Caco-2 (cell line): ENCODE measurements around the gene EGFR. TPM values are rescaled to one million over a fixed set of nuclear protein-coding genes. Genes with fewer than 3 reads are reported as not detected.

Experiments used
- BruUV-seq: library from RNA; stranded (reverse); fragments of 400-500 nt; replicated peaks from 2 replicates; lab custom pipeline; 2021; lab: Mats Ljungman, UMichigan
- CTCF ChIA-PET: fragments of 300-600 bp; sonication (Branson Sonifier 250); formaldehyde crosslinking; loops from one replicate; lab custom pipeline; 2022; ENCODE audit warnings: antibody characterized with exemption; lab: Charles Lee
- POLR2A ChIA-PET: fragments of 300-600 bp; sonication (Branson Sonifier 250); formaldehyde crosslinking; loops from one replicate; lab custom pipeline; 2022; ENCODE audit warnings: antibody characterized with exemption; lab: Charles Lee
- DNase-seq, 2 experiments: peaks; one replicate each; pipeline versions ENCODE4 v3.0.0 to v3.0.0-alpha.2; 2020 to 2022
- H3K27me3 ChIP-seq: replicated peaks from 2 replicates; pipeline ENCODE4 v1.6.0; 2011; ENCODE audit warnings: low read length; ENCODE audit not compliant: control insufficient read depth, insufficient read depth
- H3K36me3 ChIP-seq: 2 replicates; pipeline ENCODE4 v1.5.1; 2011; ENCODE audit warnings: low read length; ENCODE audit not compliant: control insufficient read depth, insufficient read depth
- H3K4me1 ChIP-seq: fragments of 250-450 bp; sonication (Bioruptor Pico); 2 replicates; pipeline ENCODE4 v1.5.1; 2020; ENCODE audit warnings: mild to moderate bottlenecking
- H3K4me3 ChIP-seq: 2 replicates; pipeline ENCODE4 v1.5.1; 2011; ENCODE audit warnings: low read depth, mild to moderate bottlenecking, control low read depth, low read length
- H3K9me3 ChIP-seq: fragments of 250-450 bp; sonication (Bioruptor Pico); 2 replicates; pipeline ENCODE4 v1.5.1; 2020; ENCODE audit warnings: mild to moderate bottlenecking, moderate library complexity
- H3K27ac Mint-ChIP-seq: one replicate; pipeline ENCODE4 v1.8.0; 2022; ENCODE audit warnings: mixed read lengths; ENCODE audit not compliant: unreplicated experiment
- H3K27me3 Mint-ChIP-seq: one replicate; pipeline ENCODE4 v1.8.0; 2022; ENCODE audit warnings: mixed read lengths; ENCODE audit not compliant: insufficient read depth, unreplicated experiment
- H3K36me3 Mint-ChIP-seq: one replicate; pipeline ENCODE4 v1.8.0; 2022; ENCODE audit warnings: mild to moderate bottlenecking, mixed read lengths; ENCODE audit not compliant: insufficient read depth, unreplicated experiment
- H3K4me1 Mint-ChIP-seq: one replicate; pipeline ENCODE4 v1.8.0; 2022; ENCODE audit warnings: low read depth, mixed read lengths; ENCODE audit not compliant: unreplicated experiment
- H3K4me3 Mint-ChIP-seq: one replicate; pipeline ENCODE4 v1.8.0; 2022; ENCODE audit warnings: mild to moderate bottlenecking, moderate library complexity, mixed read lengths; ENCODE audit not compliant: unreplicated experiment
- H3K9me3 Mint-ChIP-seq: one replicate; pipeline ENCODE4 v1.8.0; 2022; ENCODE audit warnings: mixed read lengths; ENCODE audit not compliant: unreplicated experiment
- CTCF ChIP-seq, 2 experiments: fragments of 200-600 bp in 1 of 2; IDR thresholded peaks; 1 replicate in 1 of 2; 2 replicates in 1 of 2; pipeline versions ENCODE4 v1.5.1 to v1.8.0; 2011 to 2022; ENCODE audit warnings: antibody characterized with exemption in 1 of 2, control low read depth in 1 of 2, inconsistent platforms in 1 of 2, low read depth in 1 of 2, low read length in 1 of 2, mild to moderate bottlenecking in 1 of 2, moderate library complexity in 1 of 2; ENCODE audit not compliant: insufficient read depth in 1 of 2, severe bottlenecking in 1 of 2, unreplicated experiment in 1 of 2
- intact Hi-C: fragments of 100-400 bp; cut with micrococcal nuclease; formaldehyde crosslinking; loops from one replicate; pipeline ENCODE4 v1.10.0; 2022; ENCODE audit not compliant: unreplicated experiment
- total RNA-seq: library from RNA; stranded (reverse); gene quantifications from 2 replicates; pipeline ENCODE4 v1.2.3, GENCODE V29; 2022

EGFR gene
- total RNA-seq, 1 experiment from 2014 or later, result 60.1 TPM

GRCh38 chr7:55155351-55156117 is 136.7 kb downstream of the EGFR start:
- no peak for TF ChIP-seq CTCF (IDR thresholded peaks at IDR 0.05; ENCODE audit: insufficient read depth in 1 of 2, low read depth in 1 of 2, low read length in 1 of 2, severe bottlenecking in 1 of 2, unreplicated experiment in 1 of 2)
- Mint-ChIP-seq H3K4me3 (no peak overlapping the region), H3K4me1 (no peaks in the 10 kb centered on the region), H3K27ac (no peak overlapping the region), H3K36me3 (peaks cover 27% of the 10 kb centered on the region), H3K9me3 (no peaks in the 10 kb centered on the region), H3K27me3 (no peaks in the 10 kb centered on the region)
- intact Hi-C loops, result loop anchor here (10.0 kb wide), 1 partner anchor 371 kb away; no protein-coding TSS in a partner anchor
- BruUV-seq, result no TSS peak
- no peaks in the 10 kb centered on the region for H3K27me3 ChIP-seq
- H3K36me3 ChIP-seq, result peaks cover 2% of the 10 kb centered on the region; the same call in 1 of the 2 replicates
- H3K4me1 ChIP-seq, result no peaks in the 10 kb centered on the region
- no peak overlapping the region for H3K4me3 ChIP-seq
- DNase-seq, result no peak
- ChIA-PET POLR2A (no interaction called here), CTCF (interaction anchor here (0.7 kb wide), 3 partner anchors 95 to 273 kb away, joined by 3 to 5 read pairs (median 5); no protein-coding TSS in a partner anchor)
- H3K9me3 ChIP-seq, result no peaks in the 10 kb centered on the region

- Mint-ChIP-seq H3K9me3 (no peaks in the 10 kb centered on the region), H3K27me3 (no peaks in the 10 kb centered on the region), H3K36me3 (peaks cover 20% of the 10 kb centered on the region), H3K27ac (no peak overlapping the region), H3K4me1 (no peaks in the 10 kb centered on the region), H3K4me3 (no peak overlapping the region)
- Histone ChIP-seq H3K36me3 (peaks cover 2% of the 10 kb centered on the region), H3K4me1 (no peaks in the 10 kb centered on the region), H3K27me3 (no peaks in the 10 kb centered on the region), H3K4me3 (no peak overlapping the region), H3K9me3 (no peaks in the 10 kb centered on the region)
- TF ChIP-seq CTCF (IDR thresholded peaks at IDR 0.05; ENCODE audit: insufficient read depth in 1 of 2, low read depth in 1 of 2, low read length in 1 of 2, severe bottlenecking in 1 of 2, unreplicated experiment in 1 of 2), result no peak
- ChIA-PET CTCF (interaction anchor here (1.0 kb wide), 1 partner anchor 98 kb away, joined by 3 read pairs; no protein-coding TSS in a partner anchor), POLR2A (no interaction called here)
- BruUV-seq, result no TSS peak
- intact Hi-C loops, result loop anchor here (10.0 kb wide), 1 partner anchor 372 kb away; no protein-coding TSS in a partner anchor
- DNase-seq, result no peak
Observed at GRCh38 chr7:55156919-55157763, 138.3 kb downstream of the EGFR start.

- Histone ChIP-seq H3K4me1 (no peaks in the 10 kb centered on the region), H3K27me3 (no peaks in the 10 kb centered on the region), H3K36me3 (peaks cover 2% of the 10 kb centered on the region), H3K9me3 (no peaks in the 10 kb centered on the region), H3K4me3 (no peak overlapping the region)
- Mint-ChIP-seq H3K36me3 (peaks cover 20% of the 10 kb centered on the region), H3K9me3 (no peaks in the 10 kb centered on the region), H3K4me1 (no peaks in the 10 kb centered on the region), H3K27ac (no peak overlapping the region), H3K4me3 (no peak overlapping the region), H3K27me3 (no peaks in the 10 kb centered on the region)
- intact Hi-C loops, result loop anchor here (10.0 kb wide), 1 partner anchor 373 kb away; no protein-coding TSS in a partner anchor
- BruUV-seq, result no TSS peak
- CTCF ChIA-PET, result interaction anchor here (1.0 kb wide), 1 partner anchor 98 kb away, joined by 3 read pairs; no protein-coding TSS in a partner anchor
- POLR2A ChIA-PET, result no interaction called here
- no peak for DNase-seq
- no peak for TF ChIP-seq CTCF (IDR thresholded peaks at IDR 0.05; ENCODE audit: insufficient read depth in 1 of 2, low read depth in 1 of 2, low read length in 1 of 2, severe bottlenecking in 1 of 2, unreplicated experiment in 1 of 2)
Observed at GRCh38 chr7:55157764-55158105, 138.9 kb downstream of the EGFR start.
